ENCODE data around the gene GAST. TPM values are rescaled to one million over a fixed set of nuclear protein-coding genes. Genes with fewer than 3 reads are reported as not detected.

The GAST gene
- total and polyA plus RNA-seq, 2 of the 4 experiments (the other 2 are of a cell fraction): not detected

DNA sequence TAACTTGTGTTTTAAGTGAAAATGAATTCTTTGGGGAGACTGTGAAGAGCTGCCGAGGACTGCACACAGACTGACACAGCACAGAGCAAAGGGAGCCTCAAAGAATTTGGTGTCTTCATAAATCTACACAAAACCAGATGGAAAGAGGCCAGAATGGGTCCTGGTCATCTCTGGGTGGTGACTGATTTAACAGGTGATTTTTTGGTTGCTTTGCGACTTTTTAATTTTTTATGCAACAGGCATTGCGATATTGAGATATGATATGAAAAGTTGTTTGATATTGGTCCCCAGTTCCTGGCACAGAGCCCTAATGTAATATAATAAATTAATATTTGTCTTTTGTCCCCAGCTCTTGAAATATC is 36.1 kb upstream of the GAST start:
- peaks cover 5% of the 10 kb centered on the region for H3K27me3 ChIP-seq (ENCODE audit: control insufficient read depth, insufficient read depth, low read length)
- no peak overlapping the region for H3K4ac ChIP-seq (ENCODE audit: low read depth, low read length)
- no peaks in the 10 kb centered on the region for H4K20me1 ChIP-seq (ENCODE audit: insufficient read depth, low read length)
- no peaks in the 10 kb centered on the region for H3K36me3 ChIP-seq (ENCODE audit: control insufficient read depth, insufficient read depth, low read length)
- no CpG with 5 or more reads among the region's 3 CpGs for WGBS, 2 experiments (ENCODE audit: extremely low coverage in 2 of 2, insufficient read length in 1 of 2)
- H2BK15ac ChIP-seq (ENCODE audit: low read depth, low read length): no peak overlapping the region
- H3K14ac ChIP-seq (replicated peaks; ENCODE audit: low read depth, low read length): no peak overlapping the region
- H2AK9ac ChIP-seq (replicated peaks; ENCODE audit: low read depth, low read length, poor library complexity): no peak overlapping the region
- dilution Hi-C loops (cut with HindIII; ENCODE audit: low sequenced_read_pairs, unreplicated experiment): no loop called here
- H2AFZ ChIP-seq (replicated peaks; ENCODE audit: low read length, poor library complexity): no peak overlapping the region
- H4K8ac ChIP-seq (ENCODE audit: low read depth in 2 of 2, low read length in 2 of 2): no peak overlapping the region
- H3K23ac ChIP-seq (ENCODE audit: low read depth, low read length): no peak overlapping the region
- H3K4me3 ChIP-seq (ENCODE audit: insufficient read depth, low read depth, low read length): no peak overlapping the region
- no peak overlapping the region for H2BK5ac ChIP-seq (ENCODE audit: low read depth, low read length, poor library complexity, severe bottlenecking)
- no peak overlapping the region for H2AK5ac ChIP-seq (ENCODE audit: low read depth, low read length)
- in situ Hi-C loops (cut with MboI; ENCODE audit: low sequenced_read_pairs): no loop called here
- H3K56ac ChIP-seq (ENCODE audit: extremely low read depth, insufficient read depth, low read length): no peak overlapping the region
- DNase-seq: no peak
- H4K5ac ChIP-seq (ENCODE audit: low read depth, low read length): no peak overlapping the region
- intact Hi-C loops (cut with micrococcal nuclease): no loop called here
- CTCF ChIA-PET: interaction anchor here (1.4 kb wide), 1 partner anchor 10 kb away, joined by 3 read pairs; no protein-coding TSS in a partner anchor
- H2BK120ac ChIP-seq (ENCODE audit: low read depth, low read length): no peak overlapping the region
- no peaks in the 10 kb centered on the region for H3K9me1 ChIP-seq (ENCODE audit: insufficient read depth, low read length)
- H3K27ac ChIP-seq (ENCODE audit: insufficient read depth, low read length): no peak overlapping the region
- no peak overlapping the region for H2BK20ac ChIP-seq (ENCODE audit: low read depth, low read length)
- no peak overlapping the region for H4K91ac ChIP-seq (ENCODE audit: insufficient read depth, low read depth, low read length)
- H3K79me1 ChIP-seq (ENCODE audit: low read depth in 1 of 2, low read length in 2 of 2): no peaks in the 10 kb centered on the region
- no peak overlapping the region for H3K9ac ChIP-seq (ENCODE audit: low read depth, low read length)
- H3K9me3 ChIP-seq (ENCODE audit: control insufficient read depth, insufficient read depth, low read length): no peaks in the 10 kb centered on the region
- POLR2A ChIA-PET (ENCODE audit: unreplicated experiment): no interaction called here
- ATAC-seq (ENCODE audit: low read depth): no peak
- no peak overlapping the region for H3K4me2 ChIP-seq (ENCODE audit: low read depth, low read length)
- BruUV-seq (replicated peaks): no TSS peak
- TF ChIP-seq, protein P1, sequence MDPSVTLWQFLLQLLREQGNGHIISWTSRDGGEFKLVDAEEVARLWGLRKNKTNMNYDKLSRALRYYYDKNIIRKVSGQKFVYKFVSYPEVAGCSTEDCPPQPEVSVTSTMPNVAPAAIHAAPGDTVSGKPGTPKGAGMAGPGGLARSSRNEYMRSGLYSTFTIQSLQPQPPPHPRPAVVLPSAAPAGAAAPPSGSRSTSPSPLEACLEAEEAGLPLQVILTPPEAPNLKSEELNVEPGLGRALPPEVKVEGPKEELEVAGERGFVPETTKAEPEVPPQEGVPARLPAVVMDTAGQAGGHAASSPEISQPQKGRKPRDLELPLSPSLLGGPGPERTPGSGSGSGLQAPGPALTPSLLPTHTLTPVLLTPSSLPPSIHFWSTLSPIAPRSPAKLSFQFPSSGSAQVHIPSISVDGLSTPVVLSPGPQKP (IDR thresholded peaks at IDR 0.05; ENCODE audit: borderline replicate concordance, low read depth, low read length): no peak
- H3K18ac ChIP-seq (ENCODE audit: low read depth, low read length): no peak overlapping the region
- peaks cover 6% of the 10 kb centered on the region for H3K4me1 ChIP-seq (ENCODE audit: control insufficient read depth, insufficient read depth, low read length)
